Panc1 (cell line): ENCODE results near the gene ENOX2. TPM values are rescaled to one million over a fixed set of nuclear protein-coding genes. Genes with fewer than 3 reads are reported as not detected.

Source experiments
- ATAC-seq: fragments of 200-7000 bp; cut with Tn5 transposase; 2 replicates; pipeline ENCODE4 v1.9.1; 2020; ENCODE audit warnings: mild to moderate bottlenecking, moderate library complexity
- BruUV-seq: library from RNA; stranded (reverse); fragments of 400-500 nt; replicated peaks from 2 replicates; lab custom pipeline; 2021; lab: Mats Ljungman, UMichigan
- CTCF ChIA-PET: fragments of 300-600 bp; sonication (Branson Sonifier 250); formaldehyde crosslinking; loops from one replicate; lab custom pipeline; 2022; ENCODE audit warnings: antibody characterized with exemption; lab: Charles Lee
- POLR2A ChIA-PET: fragments of 300-600 bp; sonication (Branson Sonifier 250); formaldehyde crosslinking; loops from one replicate; lab custom pipeline; 2022; ENCODE audit warnings: antibody characterized with exemption; lab: Charles Lee
- DNase-seq: peaks from one replicate; pipeline ENCODE4 v3.0.0-alpha.2; 2010; ENCODE audit warnings: low read depth, low spot score
- H3K27ac ChIP-seq: 2 replicates; pipeline ENCODE4 v1.5.1; 2011; ENCODE audit warnings: mild to moderate bottlenecking, low read length, inconsistent platforms
- H3K27me3 ChIP-seq: fragments of 200-500 bp; sonication (Bioruptor generic); 2 replicates; pipeline ENCODE4 v1.6.0; 2014; ENCODE audit warnings: low read length, inconsistent platforms; ENCODE audit not compliant: control insufficient read depth, insufficient read depth
- H3K36me3 ChIP-seq: fragments of 200-500 bp; sonication (Bioruptor generic); 2 replicates; pipeline ENCODE4 v1.5.1; 2014; ENCODE audit warnings: inconsistent platforms, mild to moderate bottlenecking, low read length, moderate library complexity; ENCODE audit not compliant: control insufficient read depth, insufficient read depth
- H3K4me1 ChIP-seq: 2 replicates; pipeline ENCODE4 v1.5.1; 2011; ENCODE audit warnings: inconsistent platforms, mild to moderate bottlenecking, low read length, moderate library complexity; ENCODE audit not compliant: control insufficient read depth, insufficient read depth
- H3K4me3 ChIP-seq, 2 experiments: 2 replicates each; pipeline ENCODE4 v1.5.1; 2011 to 2012; ENCODE audit warnings: low read depth in 2 of 2, low read length in 2 of 2, mild to moderate bottlenecking in 2 of 2, inconsistent platforms in 1 of 2, moderate library complexity in 1 of 2
- H3K9me3 ChIP-seq: fragments of 200-500 bp; sonication (Bioruptor generic); 2 replicates; pipeline ENCODE4 v1.5.1; 2014; ENCODE audit warnings: low read depth, mild to moderate bottlenecking, inconsistent platforms, low read length, moderate library complexity; ENCODE audit not compliant: control insufficient read depth, insufficient read depth
- CTCF ChIP-seq: fragments of 450-650 bp; IDR thresholded peaks from 2 replicates; pipeline ENCODE4 v1.5.1; 2017; ENCODE audit warnings: mild to moderate bottlenecking
- POLR2AphosphoS5 ChIP-seq: IDR thresholded peaks from 2 replicates; pipeline ENCODE4 v1.6.1; 2012; ENCODE audit warnings: mild to moderate bottlenecking, low read depth, low read length, moderate library complexity
- SIN3A ChIP-seq: IDR thresholded peaks from 2 replicates; pipeline ENCODE4 v1.6.1; 2012; ENCODE audit warnings: low read depth, mild to moderate bottlenecking, low read length, moderate library complexity, borderline replicate concordance; ENCODE audit not compliant: insufficient read depth
- TCF7L2 ChIP-seq: IDR thresholded peaks from 2 replicates; pipeline ENCODE4 v1.6.1; 2011; ENCODE audit warnings: mild to moderate bottlenecking, low read depth, low read length, inconsistent platforms
- in situ Hi-C: cut with HindIII; loops from 2 replicates; pipeline ENCODE4 v1.10.0; 2016; ENCODE audit warnings: low sequenced_read_pairs, low pct_unique_long_range_greater_than_20kb
- intact Hi-C: fragments of 100-400 bp; cut with micrococcal nuclease; formaldehyde crosslinking; loops from one replicate; pipeline ENCODE4 v1.10.0; 2022; ENCODE audit not compliant: unreplicated experiment
- total RNA-seq: library from RNA; stranded (reverse); gene quantifications from one replicate; pipeline ENCODE4 v1.2.1, GENCODE V29; 2021; ENCODE audit not compliant: unreplicated experiment
- TF ChIP-seq, protein P1 (sequence below), 2 experiments: IDR thresholded peaks; 2 replicates each; pipeline ENCODE4 v1.6.1; 2011 to 2012; ENCODE audit warnings: low read depth in 2 of 2, control low read depth in 1 of 2, low read length in 1 of 2, mild to moderate bottlenecking in 1 of 2, moderate library complexity in 1 of 2; ENCODE audit not compliant: insufficient read depth in 1 of 2

Gene ENOX2
- total RNA-seq, 1 experiment from 2014 or later = 12.4 TPM

GRCh38 chrX:130772105-130772775, 130.8 kb downstream of the ENOX2 start:
- ChIA-PET POLR2A (no interaction called here), CTCF (interaction anchor here (0.8 kb wide), 1 partner anchor 9 kb away, joined by 3 read pairs; no protein-coding TSS in a partner anchor)
- ATAC-seq = no peak
- Histone ChIP-seq H3K4me1 (0 out of 2 replicates have a peak, but pooled peaks cover 3% of the 10 kb centered on the region), H3K27ac (no peak overlapping the region), H3K36me3 (no peaks in the 10 kb centered on the region), H3K9me3 (no peaks in the 10 kb centered on the region), H3K4me3 (no peak overlapping the region), H3K27me3 (no peaks in the 10 kb centered on the region)
- no peak for TF ChIP-seq POLR2AphosphoS5
- TF ChIP-seq CTCF = no peak
- TF ChIP-seq, protein P1, sequence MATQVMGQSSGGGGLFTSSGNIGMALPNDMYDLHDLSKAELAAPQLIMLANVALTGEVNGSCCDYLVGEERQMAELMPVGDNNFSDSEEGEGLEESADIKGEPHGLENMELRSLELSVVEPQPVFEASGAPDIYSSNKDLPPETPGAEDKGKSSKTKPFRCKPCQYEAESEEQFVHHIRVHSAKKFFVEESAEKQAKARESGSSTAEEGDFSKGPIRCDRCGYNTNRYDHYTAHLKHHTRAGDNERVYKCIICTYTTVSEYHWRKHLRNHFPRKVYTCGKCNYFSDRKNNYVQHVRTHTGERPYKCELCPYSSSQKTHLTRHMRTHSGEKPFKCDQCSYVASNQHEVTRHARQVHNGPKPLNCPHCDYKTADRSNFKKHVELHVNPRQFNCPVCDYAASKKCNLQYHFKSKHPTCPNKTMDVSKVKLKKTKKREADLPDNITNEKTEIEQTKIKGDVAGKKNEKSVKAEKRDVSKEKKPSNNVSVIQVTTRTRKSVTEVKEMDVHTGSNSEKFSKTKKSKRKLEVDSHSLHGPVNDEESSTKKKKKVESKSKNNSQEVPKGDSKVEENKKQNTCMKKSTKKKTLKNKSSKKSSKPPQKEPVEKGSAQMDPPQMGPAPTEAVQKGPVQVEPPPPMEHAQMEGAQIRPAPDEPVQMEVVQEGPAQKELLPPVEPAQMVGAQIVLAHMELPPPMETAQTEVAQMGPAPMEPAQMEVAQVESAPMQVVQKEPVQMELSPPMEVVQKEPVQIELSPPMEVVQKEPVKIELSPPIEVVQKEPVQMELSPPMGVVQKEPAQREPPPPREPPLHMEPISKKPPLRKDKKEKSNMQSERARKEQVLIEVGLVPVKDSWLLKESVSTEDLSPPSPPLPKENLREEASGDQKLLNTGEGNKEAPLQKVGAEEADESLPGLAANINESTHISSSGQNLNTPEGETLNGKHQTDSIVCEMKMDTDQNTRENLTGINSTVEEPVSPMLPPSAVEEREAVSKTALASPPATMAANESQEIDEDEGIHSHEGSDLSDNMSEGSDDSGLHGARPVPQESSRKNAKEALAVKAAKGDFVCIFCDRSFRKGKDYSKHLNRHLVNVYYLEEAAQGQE (IDR thresholded peaks at IDR 0.05; ENCODE audit: insufficient read depth in 1 of 2, low read depth in 2 of 2, low read length in 1 of 2) = no peak
- TF ChIP-seq TCF7L2 = no peak
- no peak for TF ChIP-seq SIN3A
- DNase-seq = no peak
- intact Hi-C loops = no loop called here
- BruUV-seq = no TSS peak
- in situ Hi-C loops = no loop called here

DNA sequence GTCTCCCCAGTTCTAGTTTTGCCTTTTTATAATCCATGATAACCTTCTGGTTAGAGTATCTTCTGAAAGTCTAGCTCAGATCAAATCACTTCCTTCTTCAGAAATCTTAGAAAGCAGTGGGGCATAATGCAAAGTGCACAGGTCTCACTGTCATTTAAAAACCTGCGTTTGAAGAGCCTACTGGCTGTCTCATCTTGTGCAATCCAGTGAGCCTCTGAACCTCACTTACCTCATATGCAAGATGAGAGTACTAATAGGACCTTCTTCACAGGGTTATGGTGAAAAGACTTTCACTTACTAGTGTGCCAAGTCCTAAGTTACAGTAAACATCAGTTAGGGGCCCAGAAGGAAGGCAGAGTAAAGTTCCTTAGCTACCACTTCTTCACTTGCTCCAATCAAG, 131.4 kb downstream of the ENOX2 start:
- Histone ChIP-seq H3K4me3 (no peak overlapping the region), H3K4me1 (0 out of 2 replicates have a peak, but pooled peaks cover 3% of the 10 kb centered on the region), H3K27me3 (no peaks in the 10 kb centered on the region), H3K27ac (no peak overlapping the region), H3K36me3 (no peaks in the 10 kb centered on the region), H3K9me3 (no peaks in the 10 kb centered on the region)
- DNase-seq (no peak), ATAC-seq (no peak)
- no TSS peak for BruUV-seq
- intact Hi-C loops (no loop called here), in situ Hi-C loops (no loop called here)
- TF ChIP-seq TCF7L2 (no peak), POLR2AphosphoS5 (no peak), CTCF (no peak)
- TF ChIP-seq, protein P1 (IDR thresholded peaks at IDR 0.05; ENCODE audit: insufficient read depth in 1 of 2, low read depth in 2 of 2, low read length in 1 of 2) = no peak
- CTCF ChIA-PET = interaction anchor here (0.8 kb wide), 1 partner anchor 8 kb away, joined by 3 read pairs; no protein-coding TSS in a partner anchor
- POLR2A ChIA-PET = no interaction called here
